Loucy (cell line): Measurements from ENCODE around the gene CENPP.

Source experiments
- EZH2phosphoT487 ChIP-seq: fragments of 200-600 bp; IDR thresholded peaks from 2 replicates; pipeline ENCODE4 v1.6.1; 2018; ENCODE audit warnings: antibody characterized with exemption, mild to moderate bottlenecking, moderate library complexity, borderline replicate concordance
- TF ChIP-seq, protein P1 (sequence below): fragments of 200-600 bp; sonication (generic); conservative IDR thresholded peaks from 2 replicates; pipeline ENCODE4 v1.5.1; 2014; ENCODE audit warnings: mild to moderate bottlenecking, antibody characterized with exemption, low read length

DNA sequence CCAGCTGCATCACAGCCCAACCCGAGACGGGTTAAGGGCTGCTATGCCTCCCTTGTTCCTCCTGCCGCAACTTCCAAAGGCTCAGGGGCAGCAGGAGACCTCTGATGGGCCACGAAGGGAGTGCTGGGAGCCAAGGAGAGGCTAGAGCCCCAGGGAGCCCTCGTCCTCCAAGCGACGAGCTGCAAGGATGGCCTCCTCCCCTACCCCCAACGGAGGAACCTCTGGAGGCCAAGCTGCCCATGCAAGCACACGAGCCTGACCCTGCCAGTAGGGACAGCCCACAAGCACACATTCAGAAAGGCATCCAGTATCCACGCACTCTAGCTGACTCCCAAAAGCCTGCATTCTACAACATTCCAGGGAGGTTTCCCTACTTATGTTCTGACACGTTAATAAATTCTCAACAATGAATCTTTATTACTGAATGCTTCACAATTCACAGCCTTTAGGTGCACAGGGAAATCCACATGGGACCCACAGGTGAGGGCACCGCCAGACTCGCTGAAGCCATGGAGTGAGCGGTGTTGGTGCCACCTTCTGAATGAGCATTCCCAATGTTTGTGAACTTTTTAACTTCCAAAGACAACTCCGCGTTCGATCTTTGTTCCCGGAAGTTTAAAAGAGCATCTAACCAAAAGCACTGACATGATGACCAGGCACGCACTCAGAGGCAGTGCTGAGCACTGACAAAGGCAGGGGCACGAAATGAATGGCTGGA, 315.5 kb downstream of the CENPP start:
- no peak for TF ChIP-seq EZH2phosphoT487
- TF ChIP-seq, protein P1, sequence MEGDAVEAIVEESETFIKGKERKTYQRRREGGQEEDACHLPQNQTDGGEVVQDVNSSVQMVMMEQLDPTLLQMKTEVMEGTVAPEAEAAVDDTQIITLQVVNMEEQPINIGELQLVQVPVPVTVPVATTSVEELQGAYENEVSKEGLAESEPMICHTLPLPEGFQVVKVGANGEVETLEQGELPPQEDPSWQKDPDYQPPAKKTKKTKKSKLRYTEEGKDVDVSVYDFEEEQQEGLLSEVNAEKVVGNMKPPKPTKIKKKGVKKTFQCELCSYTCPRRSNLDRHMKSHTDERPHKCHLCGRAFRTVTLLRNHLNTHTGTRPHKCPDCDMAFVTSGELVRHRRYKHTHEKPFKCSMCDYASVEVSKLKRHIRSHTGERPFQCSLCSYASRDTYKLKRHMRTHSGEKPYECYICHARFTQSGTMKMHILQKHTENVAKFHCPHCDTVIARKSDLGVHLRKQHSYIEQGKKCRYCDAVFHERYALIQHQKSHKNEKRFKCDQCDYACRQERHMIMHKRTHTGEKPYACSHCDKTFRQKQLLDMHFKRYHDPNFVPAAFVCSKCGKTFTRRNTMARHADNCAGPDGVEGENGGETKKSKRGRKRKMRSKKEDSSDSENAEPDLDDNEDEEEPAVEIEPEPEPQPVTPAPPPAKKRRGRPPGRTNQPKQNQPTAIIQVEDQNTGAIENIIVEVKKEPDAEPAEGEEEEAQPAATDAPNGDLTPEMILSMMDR, result no peak
